HepG2 (cell line): Measurements from ENCODE around the gene MYO1B. TPM values are rescaled to one million over a fixed set of nuclear protein-coding genes. Genes with fewer than 3 reads are reported as not detected.

ENCODE experiments used
- ATAC-seq: fragments of 200-7000 bp; cut with Tn5 transposase; 3 replicates; pipeline ENCODE4 v1.9.1; 2020; ENCODE audit warnings: mild to moderate bottlenecking, moderate library complexity
- BruUV-seq: library from RNA; stranded (reverse); fragments of 400-500 nt; replicated peaks from 2 replicates; lab custom pipeline; 2021; lab: Mats Ljungman, UMichigan
- CTCF ChIA-PET: fragments of 300-600 bp; formaldehyde crosslinking; extraction: SDS; loops from one replicate; lab custom pipeline; 2021; ENCODE audit warnings: low total read pairs, inconsistent platforms, low intra/inter-chr PET ratio; lab: Yijun Ruan, JAX
- POLR2A ChIA-PET: fragments of 350-600 bp; sonication (Branson Sonifier 250); formaldehyde crosslinking; loops from one replicate; lab custom pipeline; 2020; ENCODE audit warnings: antibody characterized with exemption, inconsistent platforms; lab: Yijun Ruan, JAX
- DNase-seq: peaks from one replicate; pipeline ENCODE4 v3.0.0-alpha.2; 2015; ENCODE audit warnings: low spot score
- FAIRE-seq: peaks from 3 replicates; lab custom pipeline; 2011; peaks lifted over from hg19 to GRCh38; lab: Jason Lieb, UNC
- H2AFZ ChIP-seq: one replicate; pipeline ENCODE4 v1.6.1; 2011; ENCODE audit warnings: low read length, inconsistent platforms
- H3K27ac ChIP-seq: fragments of 300-600 bp; 3 replicates; pipeline ENCODE4 v1.8.0; 2011; ENCODE audit warnings: mixed run types, mild to moderate bottlenecking, mixed read lengths, low read length, inconsistent platforms; ENCODE audit not compliant: insufficient read depth; ENCODE audit errors: extremely low read length
- H3K27me3 ChIP-seq, 2 experiments: fragments of 200-600 bp in 1 of 2; 2 replicates in 1 of 2; 3 replicates in 1 of 2; pipeline versions ENCODE4 v1.6.0 to v1.8.0; 2011; ENCODE audit warnings: low read length in 2 of 2, mild to moderate bottlenecking in 2 of 2, moderate library complexity in 2 of 2, inconsistent platforms in 1 of 2; ENCODE audit not compliant: insufficient read depth in 2 of 2, control insufficient read depth in 1 of 2
- H3K36me3 ChIP-seq, 2 experiments: fragments of 200-600 bp in 1 of 2; replicated peaks in 1 of 2; 2 replicates in 1 of 2; 3 replicates in 1 of 2; pipeline versions ENCODE4 v1.5.1 to v1.8.0; 2011; ENCODE audit warnings: low read length in 2 of 2, inconsistent platforms in 1 of 2; ENCODE audit not compliant: insufficient read depth in 2 of 2, control insufficient read depth in 1 of 2
- H3K4me1 ChIP-seq: 2 replicates; pipeline ENCODE4 v1.5.1; 2012; ENCODE audit warnings: low read length, inconsistent platforms; ENCODE audit not compliant: insufficient read depth
- H3K4me2 ChIP-seq: 2 replicates; pipeline ENCODE4 v1.6.0; 2011; ENCODE audit warnings: low read depth, low read length, inconsistent platforms
- H3K4me3 ChIP-seq, 3 experiments: fragments of 200-600 bp in 1 of 3; sonication (generic), shearing (Covaris generic) in 1 of 3; replicated peaks in 1 of 3; 2 replicates each; pipeline ENCODE4 v1.5.1; 2011 to 2016; ENCODE audit warnings: low read length in 3 of 3, inconsistent platforms in 2 of 3, low read depth in 2 of 3, mild to moderate bottlenecking in 2 of 3, control low read depth in 1 of 3, mixed read lengths in 1 of 3; ENCODE audit not compliant: insufficient read depth in 1 of 3
- H3K79me2 ChIP-seq: one replicate; pipeline ENCODE4 v1.6.1; 2011; ENCODE audit warnings: low read length, inconsistent platforms; ENCODE audit not compliant: insufficient read depth
- H3K9ac ChIP-seq: 2 replicates; pipeline ENCODE4 v1.6.0; 2011; ENCODE audit warnings: mild to moderate bottlenecking, low read depth, low read length, inconsistent platforms; ENCODE audit not compliant: insufficient read depth
- H3K9me3 ChIP-seq: 2 replicates; pipeline ENCODE4 v1.5.1; 2012; ENCODE audit warnings: mild to moderate bottlenecking, low read length
- H4K20me1 ChIP-seq: 2 replicates; pipeline ENCODE4 v1.6.0; 2011; ENCODE audit warnings: inconsistent platforms, mild to moderate bottlenecking, low read length, moderate library complexity; ENCODE audit not compliant: insufficient read depth
- CEBPB ChIP-seq: IDR thresholded peaks from 2 replicates; pipeline ENCODE4 v1.6.1; 2011; ENCODE audit warnings: low read depth, low read length, improper control_type of control experiment, borderline replicate concordance
- IRF9 ChIP-seq: sonication (generic); formaldehyde crosslinking; IDR thresholded peaks from 2 replicates; pipeline ENCODE4 v1.8.0; 2022; ENCODE audit warnings: missing genetic modification reagents, mild to moderate bottlenecking, borderline replicate concordance
- MAFK ChIP-seq, 2 experiments: IDR thresholded peaks in 1 of 2; conservative IDR thresholded peaks in 1 of 2; 2 replicates each; pipeline ENCODE4 v1.6.1; 2011; ENCODE audit warnings: improper control_type of control experiment in 2 of 2, low read length in 2 of 2
- NFE2 ChIP-seq: sonication (generic); formaldehyde crosslinking; IDR thresholded peaks from 2 replicates; pipeline ENCODE4 v1.4.0; 2020; ENCODE audit warnings: missing genetic modification reagents
- NFE2L2 ChIP-seq: fragments of 150-350 bp; IDR thresholded peaks from 2 replicates; pipeline ENCODE4 v1.6.1; 2014; ENCODE audit warnings: low read length
- ZNF281 ChIP-seq: sonication (generic); formaldehyde crosslinking; IDR thresholded peaks from 2 replicates; pipeline ENCODE4 v1.4.0; 2020; ENCODE audit warnings: missing genetic modification reagents, borderline replicate concordance
- ZNF441 ChIP-seq: sonication (generic); formaldehyde crosslinking; IDR thresholded peaks from 2 replicates; pipeline ENCODE4 v1.7.0; 2021; ENCODE audit warnings: missing genetic modification reagents, borderline replicate concordance
- WGBS: methylation state at CpG from one replicate; pipeline ENCODE4 v1.1.6; 2017; ENCODE audit warnings: low lambda C conversion rate; 5-methylcytosine and 5-hydroxymethylcytosine counted together
- in situ Hi-C: cut with HindIII; loops from 2 replicates; pipeline ENCODE4 v1.10.0; 2017; ENCODE audit warnings: low pct_unique_long_range_greater_than_20kb; ENCODE audit not compliant: extremely low pct_ligation_motif_present
- intact Hi-C: fragments of 100-400 bp; cut with micrococcal nuclease; formaldehyde crosslinking; loops from one replicate; pipeline ENCODE4 v1.10.0; 2022; ENCODE audit not compliant: unreplicated experiment
- polyA plus RNA-seq, 8 experiments: library from polyadenylated mRNA; depleted of rRNA in 3 of 8; stranded (reverse) in 7 of 8; unstranded in 1 of 8; fragments of >200 nt; fragmentation: Illumina TruSeq in 4 of 8; extraction: Trizol in 4 of 8; gene quantifications; 2 replicates each; pipeline versions ENCODE4 v1.2.1 to v1.2.3, GENCODE V29; 2011 to 2016; ENCODE audit warnings: low read depth in 4 of 8, missing spikeins in 1 of 8, mixed read lengths in 1 of 8; ENCODE audit not compliant: insufficient read depth in 1 of 8
- total RNA-seq, 5 experiments: library from RNA; depleted of rRNA; stranded (reverse); fragments of >200 nt; fragmentation: Illumina TruSeq; extraction: Trizol; gene quantifications; 2 replicates each; pipeline ENCODE4 v1.2.3, GENCODE V29; 2016; ENCODE audit warnings: low read depth in 1 of 5

MYO1B gene
- total and polyA plus RNA-seq, 2 of the 13 experiments (the other 11 are each of a cell fraction or from before 2014, with no cell fraction given): 36.9 to 89.8 TPM

- POLR2A ChIA-PET: no interaction called here
- Histone ChIP-seq H3K36me3 (no peaks in the 10 kb centered on the region), H3K27ac (no peak overlapping the region), H4K20me1 (no peaks in the 10 kb centered on the region), H3K4me3 (no peak overlapping the region), H2AFZ (no peak overlapping the region), H3K9me3 (no peaks in the 10 kb centered on the region), H3K4me1 (peaks cover 27% of the 10 kb centered on the region), H3K9ac (no peak overlapping the region), H3K4me2 (no peak overlapping the region), H3K27me3 (no peaks in the 10 kb centered on the region), H3K79me2 (no peaks in the 10 kb centered on the region)
- BruUV-seq: no TSS peak
- no peak for FAIRE-seq
- TF ChIP-seq IRF9 (CRISPR knock-in tag) (no peak), MAFK (conservative IDR thresholded peaks at IDR 0.05 in 1 of 2, IDR thresholded peaks at IDR 0.05 in 1 of 2; ENCODE audit: low read length in 2 of 2) (peak in 1 of 2 experiments; percentile 56; a peak in 2 of 4 replicates), NFE2 (CRISPR knock-in tag) (peak; percentile 74), ZNF441 (CRISPR knock-in tag) (no peak), ZNF281 (no peak), NFE2L2 (peak; percentile 92), CEBPB (no peak)
- CTCF ChIA-PET: interaction anchor here (1.5 to 3.2 kb wide), 5 partner anchors 53 to 303 kb away, joined by 4 to 22 read pairs (median 6); no protein-coding TSS in a partner anchor
- intact Hi-C loops (loop anchor here (5.0 kb wide), 1 partner anchor 165 kb away; no protein-coding TSS in a partner anchor), in situ Hi-C loops (no loop called here)
- 12% methylated on average over 1 of the region's 1 CpG for WGBS
- no peak for ATAC-seq
- DNase-seq: peak; percentile 35
Observed at GRCh38 chr2:191217580-191217979, 27.6 kb upstream of the MYO1B start.
